Measurements from ENCODE around the gene CELSR1.

CELSR1 gene

DNA sequence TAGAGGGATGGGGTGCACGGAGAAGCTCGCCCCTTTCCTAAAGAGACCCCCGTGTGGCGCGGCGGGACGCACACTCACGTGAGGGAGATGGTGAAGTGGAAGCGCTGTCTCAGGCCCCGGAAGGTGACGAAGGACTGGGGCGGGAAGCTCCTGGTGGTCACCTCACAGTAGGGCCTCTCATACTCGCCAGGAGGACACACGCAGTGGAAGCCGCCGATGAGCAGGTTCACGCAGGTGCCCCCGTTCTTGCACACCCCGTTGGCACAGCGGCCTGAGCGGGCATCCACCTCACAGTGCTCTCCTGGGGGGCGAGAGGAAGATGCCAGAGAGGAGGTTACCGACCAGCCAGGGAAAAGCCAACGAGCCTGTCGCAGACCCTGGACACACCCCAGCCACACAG lies 98.3 kb downstream of the CELSR1 start:
- no peaks in the 10 kb centered on the region for H3K36me3 ChIP-seq
- no peaks in the 10 kb centered on the region for H3K9me3 ChIP-seq
- no peaks in the 10 kb centered on the region for H3K27me3 ChIP-seq
- no peak overlapping the region for H3K4me3 ChIP-seq (ENCODE audit: low read depth in 1 of 2, low read length in 1 of 2)
- TF ChIP-seq, protein P1, sequence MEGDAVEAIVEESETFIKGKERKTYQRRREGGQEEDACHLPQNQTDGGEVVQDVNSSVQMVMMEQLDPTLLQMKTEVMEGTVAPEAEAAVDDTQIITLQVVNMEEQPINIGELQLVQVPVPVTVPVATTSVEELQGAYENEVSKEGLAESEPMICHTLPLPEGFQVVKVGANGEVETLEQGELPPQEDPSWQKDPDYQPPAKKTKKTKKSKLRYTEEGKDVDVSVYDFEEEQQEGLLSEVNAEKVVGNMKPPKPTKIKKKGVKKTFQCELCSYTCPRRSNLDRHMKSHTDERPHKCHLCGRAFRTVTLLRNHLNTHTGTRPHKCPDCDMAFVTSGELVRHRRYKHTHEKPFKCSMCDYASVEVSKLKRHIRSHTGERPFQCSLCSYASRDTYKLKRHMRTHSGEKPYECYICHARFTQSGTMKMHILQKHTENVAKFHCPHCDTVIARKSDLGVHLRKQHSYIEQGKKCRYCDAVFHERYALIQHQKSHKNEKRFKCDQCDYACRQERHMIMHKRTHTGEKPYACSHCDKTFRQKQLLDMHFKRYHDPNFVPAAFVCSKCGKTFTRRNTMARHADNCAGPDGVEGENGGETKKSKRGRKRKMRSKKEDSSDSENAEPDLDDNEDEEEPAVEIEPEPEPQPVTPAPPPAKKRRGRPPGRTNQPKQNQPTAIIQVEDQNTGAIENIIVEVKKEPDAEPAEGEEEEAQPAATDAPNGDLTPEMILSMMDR (IDR thresholded peaks at IDR 0.05) = no peak
- H3K4me1 ChIP-seq (ENCODE audit: control insufficient read depth in 1 of 2, insufficient read depth in 1 of 2, low read depth in 1 of 2, low read length in 1 of 2) = no peaks in the 10 kb centered on the region
- no peak overlapping the region for H3K27ac ChIP-seq

DNA sequence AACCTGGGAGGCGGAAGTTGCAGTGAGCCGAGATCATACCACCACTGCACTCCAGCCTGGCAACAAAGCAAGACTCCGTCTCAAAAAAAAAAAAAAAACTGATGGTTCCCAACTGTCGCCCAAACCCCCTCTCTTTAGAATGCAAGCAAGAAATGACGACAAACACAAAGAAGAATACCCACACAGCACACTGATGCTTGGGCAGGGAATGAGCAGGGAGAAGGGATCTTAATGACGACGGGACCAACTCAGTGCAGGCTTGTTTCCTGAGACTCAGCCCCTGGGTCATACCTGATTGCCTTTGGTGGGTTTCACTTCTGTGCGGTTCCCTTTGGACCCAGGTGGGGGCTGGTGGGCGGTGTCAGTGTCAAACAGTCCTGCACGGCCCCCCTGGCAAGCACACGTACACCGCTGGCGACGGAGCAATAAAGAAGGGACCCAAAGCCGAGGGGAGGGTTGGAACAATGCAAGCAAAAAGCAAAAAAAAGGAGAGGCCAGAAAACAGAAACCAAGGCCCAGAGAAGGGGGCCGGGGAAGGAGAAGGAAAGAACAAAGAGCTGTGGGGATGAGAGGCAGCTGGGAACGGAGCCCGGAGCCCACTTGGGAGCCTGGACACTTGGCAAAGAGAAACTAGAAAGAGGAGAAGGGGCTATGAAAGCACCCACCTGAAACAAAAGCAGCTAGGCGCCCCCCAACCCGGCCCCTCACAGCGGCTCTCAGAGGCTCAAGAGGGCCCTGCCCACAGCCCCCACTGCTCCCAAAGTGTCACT lies 99.6 kb downstream of the CELSR1 start:
- H3K27ac ChIP-seq = no peak overlapping the region
- H3K36me3 ChIP-seq = no peaks in the 10 kb centered on the region
- TF ChIP-seq, protein P1 (IDR thresholded peaks at IDR 0.05) = no peak
- H3K27me3 ChIP-seq = no peaks in the 10 kb centered on the region
- H3K9me3 ChIP-seq = no peaks in the 10 kb centered on the region
- H3K4me3 ChIP-seq (ENCODE audit: low read depth in 1 of 2, low read length in 1 of 2) = no peak overlapping the region
- H3K4me1 ChIP-seq (ENCODE audit: control insufficient read depth in 1 of 2, insufficient read depth in 1 of 2, low read depth in 1 of 2, low read length in 1 of 2) = no peaks in the 10 kb centered on the region

DNA sequence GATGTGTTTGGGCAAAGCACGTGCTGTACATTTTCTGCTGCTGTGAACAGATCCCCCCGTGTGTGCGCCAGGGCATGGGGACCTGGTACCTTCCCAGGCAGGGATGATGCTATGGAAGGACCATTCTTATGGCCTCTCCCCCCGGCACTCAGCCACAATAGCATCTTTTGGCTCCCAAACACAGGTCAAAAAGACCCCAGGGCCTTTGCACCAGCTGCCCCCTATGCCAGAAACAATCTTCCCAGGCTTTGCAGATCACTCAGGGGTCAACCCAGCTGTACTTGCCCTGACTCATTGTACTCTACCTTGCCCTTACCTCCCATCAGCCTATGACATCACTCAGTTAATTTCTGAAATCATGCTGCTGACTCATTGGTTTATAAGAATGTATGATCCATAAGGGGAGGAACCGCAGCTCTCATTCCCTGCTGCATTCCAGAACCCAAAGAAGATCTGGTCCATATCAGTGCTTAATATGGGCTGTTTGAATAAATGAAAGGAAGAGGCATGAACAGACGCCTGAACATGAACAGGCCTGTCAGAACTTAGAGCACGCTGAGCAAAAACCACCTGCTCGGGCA lies 100.7 kb downstream of the CELSR1 start:
- Histone ChIP-seq H3K36me3 (no peaks in the 10 kb centered on the region), H3K27ac (no peak overlapping the region), H3K4me3 (ENCODE audit: low read depth in 1 of 2, low read length in 1 of 2) (no peak overlapping the region), H3K9me3 (no peaks in the 10 kb centered on the region), H3K27me3 (no peaks in the 10 kb centered on the region), H3K4me1 (ENCODE audit: control insufficient read depth in 1 of 2, insufficient read depth in 1 of 2, low read depth in 1 of 2, low read length in 1 of 2) (peaks cover 8 to 10% of the 10 kb centered on the region in 2 experiments)
- TF ChIP-seq, protein P1 (IDR thresholded peaks at IDR 0.05) = no peak

DNA sequence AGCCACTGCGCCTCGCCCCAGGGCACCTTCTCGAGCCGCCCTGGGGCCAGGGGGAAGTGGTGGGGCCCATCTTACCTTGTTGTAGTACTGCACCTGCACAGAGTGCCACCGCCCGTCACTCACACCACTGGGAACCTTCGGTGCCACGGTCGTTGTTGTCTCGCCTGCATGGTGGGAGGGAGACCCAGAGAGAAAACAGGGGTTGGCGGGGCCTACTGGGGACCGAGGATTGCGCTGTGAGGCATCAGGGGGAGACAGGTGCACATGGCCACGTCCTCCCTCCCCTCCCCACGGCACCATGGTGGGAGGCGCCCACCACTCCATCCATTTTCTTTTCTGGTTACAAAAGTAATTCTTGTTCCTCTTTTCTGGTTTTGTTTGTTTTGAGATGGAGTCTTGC lies 104.1 kb downstream of the CELSR1 start:
- Histone ChIP-seq H3K9me3 (no peaks in the 10 kb centered on the region), H3K4me3 (ENCODE audit: low read depth in 1 of 2, low read length in 1 of 2) (no peak overlapping the region), H3K27me3 (no peaks in the 10 kb centered on the region), H3K4me1 (ENCODE audit: control insufficient read depth in 1 of 2, insufficient read depth in 1 of 2, low read depth in 1 of 2, low read length in 1 of 2) (peaks cover 8 to 10% of the 10 kb centered on the region in 2 experiments), H3K36me3 (no peaks in the 10 kb centered on the region), H3K27ac (no peak overlapping the region)
- TF ChIP-seq, protein P1 (IDR thresholded peaks at IDR 0.05) = no peak

DNA sequence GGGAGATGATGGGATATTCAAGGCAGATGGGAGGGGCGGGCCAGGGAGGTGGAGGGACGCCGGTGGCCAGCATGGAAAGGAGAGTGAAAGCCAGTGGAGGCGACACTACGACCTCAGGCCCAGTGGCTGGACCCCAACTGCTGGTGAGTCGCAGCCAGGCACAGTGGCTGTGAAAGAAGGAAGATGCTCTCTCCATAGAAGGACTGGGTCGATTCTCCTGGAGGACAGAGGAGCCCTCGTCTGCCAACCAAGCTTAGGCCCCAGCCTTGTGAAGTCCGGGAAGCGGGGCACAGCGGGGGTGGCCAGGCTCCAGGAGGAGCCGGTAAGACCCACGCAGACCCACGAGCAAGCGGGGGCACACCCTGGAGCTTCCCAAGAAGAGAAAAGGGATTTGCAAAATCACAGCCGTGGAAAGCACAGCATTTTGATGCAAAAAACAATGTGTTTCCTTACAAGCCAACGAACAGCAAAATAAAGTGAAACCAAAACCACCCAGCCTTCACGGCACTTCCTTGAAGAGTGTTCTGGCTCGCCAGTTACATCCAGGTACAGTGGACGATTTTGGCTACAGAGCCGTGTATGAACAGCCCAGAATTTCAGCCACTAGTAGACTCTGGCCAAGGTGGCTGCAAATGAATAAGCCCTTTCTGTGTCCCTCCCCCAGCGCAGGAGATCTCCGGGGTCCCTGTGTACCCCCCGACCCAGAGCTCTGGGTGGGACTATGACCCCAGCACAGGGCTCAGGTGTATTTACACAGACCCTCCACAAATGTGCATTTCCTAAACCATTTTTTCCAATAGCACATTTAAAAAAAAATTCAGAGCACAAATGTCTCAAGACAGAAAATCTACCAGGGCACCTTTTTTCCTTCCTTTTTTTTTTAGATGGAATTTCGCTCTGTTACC lies 105.0 kb downstream of the CELSR1 start:
- Histone ChIP-seq H3K27ac (no peak overlapping the region), H3K4me1 (ENCODE audit: control insufficient read depth in 1 of 2, insufficient read depth in 1 of 2, low read depth in 1 of 2, low read length in 1 of 2) (peaks cover 8 to 10% of the 10 kb centered on the region in 2 experiments), H3K36me3 (no peaks in the 10 kb centered on the region), H3K27me3 (no peaks in the 10 kb centered on the region), H3K9me3 (no peaks in the 10 kb centered on the region), H3K4me3 (ENCODE audit: low read depth in 1 of 2, low read length in 1 of 2) (peak overlapping the region; percentile 43)
- TF ChIP-seq, protein P1 (IDR thresholded peaks at IDR 0.05) = no peak
